ENCODE results near the gene NDUFA13.

The NDUFA13 gene

DNA sequence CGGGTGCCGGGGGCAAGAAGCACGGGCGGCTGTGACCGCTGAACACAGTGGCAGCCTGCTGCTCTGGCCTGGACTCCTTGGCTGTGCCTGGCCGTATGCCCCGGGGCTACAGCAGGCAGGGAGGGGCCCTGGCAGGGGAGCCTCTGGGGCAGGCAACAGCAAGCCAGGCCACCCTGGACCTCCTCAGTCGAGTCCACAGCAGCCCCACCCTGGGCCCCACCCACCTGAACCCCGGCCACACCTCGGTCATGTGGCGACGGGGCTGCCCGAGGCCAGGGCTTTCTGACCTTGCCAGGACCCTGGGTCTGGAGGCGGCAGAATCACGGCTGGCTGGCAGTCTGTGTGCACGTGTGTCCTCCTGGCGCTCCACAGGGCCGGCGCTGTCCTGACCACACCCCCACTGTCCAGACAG is 30.7 kb downstream of the NDUFA13 start:
- no peak overlapping the region for H3K27ac ChIP-seq (ENCODE audit: low read length)
- H3K9me3 ChIP-seq (ENCODE audit: control insufficient read depth in 1 of 2, low read length in 2 of 2) = no peaks in the 10 kb centered on the region
- peaks cover 0 to 1% of the 10 kb centered on the region in 2 donors for H3K4me1 ChIP-seq (ENCODE audit: control insufficient read depth in 1 of 2, insufficient read depth in 2 of 2, low read length in 2 of 2)
- H3K4me3 ChIP-seq (ENCODE audit: low read depth in 1 of 2, low read length in 2 of 2) = no peak overlapping the region
- H3K27me3 ChIP-seq (ENCODE audit: low read depth, low read length) = peaks cover 3% of the 10 kb centered on the region
- H3K36me3 ChIP-seq (ENCODE audit: control insufficient read depth in 1 of 2, insufficient read depth in 2 of 2, low read length in 2 of 2) = no peaks in the 10 kb centered on the region

DNA sequence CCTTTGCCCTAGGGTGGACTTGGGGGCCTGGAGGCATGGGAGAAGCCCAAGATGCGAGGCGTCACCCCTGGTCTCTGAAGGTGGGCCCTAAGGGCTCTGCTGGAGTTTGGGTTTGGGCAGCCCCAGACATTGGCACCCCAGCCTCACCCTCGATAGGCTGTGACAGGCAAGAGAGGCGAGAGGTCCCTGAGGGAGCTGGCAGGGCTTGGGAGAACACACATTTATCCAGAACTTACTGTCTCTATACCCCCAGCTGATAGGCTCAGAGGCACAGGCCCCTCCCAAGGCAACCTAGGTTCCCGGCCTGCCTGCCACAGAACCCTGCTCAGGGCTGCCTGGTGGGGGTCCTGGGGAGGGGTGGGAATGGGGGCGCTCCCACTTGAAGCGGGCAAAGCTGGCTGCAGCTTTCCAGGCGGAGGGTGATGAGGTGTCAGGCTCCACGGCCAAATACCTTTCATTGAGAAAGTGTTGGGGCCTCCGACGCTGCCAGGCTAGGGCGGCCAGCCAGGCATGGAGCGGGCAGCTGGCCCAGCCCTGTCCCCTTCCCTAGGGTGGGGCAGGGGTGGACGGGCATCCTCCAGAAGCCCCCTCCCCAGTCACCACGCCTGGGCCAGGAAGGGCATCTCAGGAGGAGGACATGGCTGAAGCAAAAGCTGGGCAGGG is 31.8 kb downstream of the NDUFA13 start:
- H3K36me3 ChIP-seq (ENCODE audit: control insufficient read depth in 1 of 2, insufficient read depth in 2 of 2, low read length in 2 of 2) = no peaks in the 10 kb centered on the region
- H3K4me1 ChIP-seq (ENCODE audit: control insufficient read depth in 1 of 2, insufficient read depth in 2 of 2, low read length in 2 of 2) = no peaks in the 10 kb centered on the region
- H3K27ac ChIP-seq (ENCODE audit: low read length) = no peak overlapping the region
- H3K9me3 ChIP-seq (ENCODE audit: control insufficient read depth in 1 of 2, low read length in 2 of 2) = no peaks in the 10 kb centered on the region
- H3K4me3 ChIP-seq (ENCODE audit: low read depth in 1 of 2, low read length in 2 of 2) = no peak overlapping the region
- no peaks in the 10 kb centered on the region for H3K27me3 ChIP-seq (ENCODE audit: low read depth, low read length)

DNA sequence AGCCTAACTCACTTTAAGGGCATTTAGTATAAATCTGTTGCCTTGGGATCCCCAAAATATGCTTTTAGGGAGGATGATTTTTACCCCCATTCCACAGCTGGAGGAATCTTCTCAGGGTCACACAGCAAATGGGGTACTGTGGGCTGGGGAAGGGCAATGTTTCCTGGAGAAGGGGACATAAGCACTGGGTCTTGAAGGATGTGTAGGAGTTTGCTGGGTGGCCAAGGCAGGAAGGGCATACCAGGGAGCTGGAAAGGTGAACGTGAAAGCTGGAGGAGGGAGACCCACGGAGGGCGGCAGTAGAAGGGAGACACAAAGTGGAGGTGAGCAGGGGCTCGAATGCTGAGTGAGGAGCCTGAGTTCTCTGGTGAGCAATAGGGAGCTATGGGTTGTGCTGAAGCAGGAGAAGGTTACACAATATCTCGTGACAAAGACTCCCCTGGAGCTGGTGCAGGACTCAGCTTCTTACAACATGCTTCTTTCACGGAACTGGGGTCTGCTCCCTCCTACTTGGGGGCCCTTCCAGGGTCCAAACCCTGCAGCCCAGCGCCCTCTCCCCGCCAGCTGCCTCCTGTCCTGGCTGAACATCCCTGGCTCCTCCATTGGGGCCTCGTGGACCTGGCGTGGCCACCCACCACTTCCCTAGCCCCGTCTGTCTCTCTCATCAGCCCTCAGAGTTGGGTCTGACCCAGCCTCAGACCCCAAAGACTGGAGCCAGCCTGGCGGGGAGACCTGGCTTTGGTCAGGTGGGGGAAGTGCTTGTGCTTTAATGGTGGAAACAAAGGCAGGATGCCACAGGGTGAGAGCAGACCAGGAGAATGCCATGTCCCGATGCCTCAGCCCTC is 33.1 kb downstream of the NDUFA13 start:
- Histone ChIP-seq H3K9me3 (ENCODE audit: control insufficient read depth in 1 of 2, low read length in 2 of 2) (no peaks in the 10 kb centered on the region), H3K27ac (ENCODE audit: low read length) (no peak overlapping the region), H3K4me1 (ENCODE audit: control insufficient read depth in 1 of 2, insufficient read depth in 2 of 2, low read length in 2 of 2) (no peaks in the 10 kb centered on the region), H3K36me3 (ENCODE audit: control insufficient read depth in 1 of 2, insufficient read depth in 2 of 2, low read length in 2 of 2) (no peaks in the 10 kb centered on the region), H3K27me3 (ENCODE audit: low read depth, low read length) (no peaks in the 10 kb centered on the region), H3K4me3 (ENCODE audit: low read depth in 1 of 2, low read length in 2 of 2) (no peak overlapping the region)

DNA sequence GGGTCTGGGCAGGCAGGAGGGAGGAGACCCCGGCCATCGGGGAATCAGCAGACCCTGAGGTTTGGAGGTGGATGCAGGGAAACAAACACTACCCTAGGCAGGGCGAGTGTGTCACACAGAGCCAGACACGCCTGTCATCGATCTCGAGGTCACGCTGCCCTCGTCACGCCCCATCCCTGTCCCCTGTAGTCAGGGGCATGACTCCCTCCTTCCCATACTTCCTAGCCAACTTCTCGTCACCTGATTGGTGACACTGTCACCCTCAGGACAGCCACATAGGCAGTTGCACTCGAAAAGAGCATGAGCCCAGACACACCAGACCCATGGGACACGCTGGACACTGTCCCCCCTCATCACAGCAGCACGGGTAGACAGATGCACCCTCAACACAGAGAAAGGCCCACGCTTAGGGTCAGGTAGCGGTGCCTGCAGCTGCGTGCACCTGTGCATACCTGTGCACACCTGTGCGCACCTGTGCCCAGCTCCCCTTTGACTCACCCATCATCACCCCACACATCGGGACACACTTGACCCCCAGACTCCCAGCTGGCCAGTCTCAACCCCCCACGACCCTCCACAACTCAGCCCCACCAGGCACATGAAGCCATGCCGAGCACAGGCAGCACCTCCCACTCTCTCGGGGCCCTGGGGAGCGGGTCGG is 33.9 kb downstream of the NDUFA13 start:
- Histone ChIP-seq H3K36me3 (ENCODE audit: control insufficient read depth in 1 of 2, insufficient read depth in 2 of 2, low read length in 2 of 2) (no peaks in the 10 kb centered on the region), H3K9me3 (ENCODE audit: control insufficient read depth in 1 of 2, low read length in 2 of 2) (no peaks in the 10 kb centered on the region), H3K4me3 (ENCODE audit: low read depth in 1 of 2, low read length in 2 of 2) (no peak overlapping the region), H3K4me1 (ENCODE audit: control insufficient read depth in 1 of 2, insufficient read depth in 2 of 2, low read length in 2 of 2) (no peaks in the 10 kb centered on the region), H3K27ac (ENCODE audit: low read length) (no peak overlapping the region), H3K27me3 (ENCODE audit: low read depth, low read length) (no peaks in the 10 kb centered on the region)

DNA sequence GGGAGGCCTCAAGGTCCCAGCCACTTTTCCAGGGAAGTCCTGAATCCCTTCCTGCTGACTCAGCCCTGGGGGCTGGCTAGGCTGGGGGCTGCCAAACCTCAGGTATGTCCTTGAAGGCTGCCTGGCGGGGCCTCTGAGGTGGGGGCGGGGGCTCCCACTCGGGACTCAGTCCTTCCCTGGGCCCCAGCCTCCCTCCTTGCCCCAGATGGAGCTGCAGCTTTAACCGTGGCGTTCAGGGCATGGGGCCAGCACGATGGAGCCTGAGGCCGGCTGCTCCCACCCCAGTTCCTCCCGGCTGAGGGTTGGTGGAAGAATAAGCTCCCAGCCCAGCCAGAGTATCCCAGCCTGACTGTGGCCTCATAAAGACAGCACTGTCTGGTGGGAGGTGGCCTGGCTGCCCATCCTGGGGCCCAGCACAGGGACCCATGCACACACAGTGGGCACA is 34.5 kb downstream of the NDUFA13 start:
- H3K4me3 ChIP-seq (ENCODE audit: low read depth in 1 of 2, low read length in 2 of 2) = no peak overlapping the region
- H3K9me3 ChIP-seq (ENCODE audit: control insufficient read depth in 1 of 2, low read length in 2 of 2) = no peaks in the 10 kb centered on the region
- H3K4me1 ChIP-seq (ENCODE audit: control insufficient read depth in 1 of 2, insufficient read depth in 2 of 2, low read length in 2 of 2) = no peaks in the 10 kb centered on the region
- no peak overlapping the region for H3K27ac ChIP-seq (ENCODE audit: low read length)
- no peaks in the 10 kb centered on the region for H3K36me3 ChIP-seq (ENCODE audit: control insufficient read depth in 1 of 2, insufficient read depth in 2 of 2, low read length in 2 of 2)
- no peaks in the 10 kb centered on the region for H3K27me3 ChIP-seq (ENCODE audit: low read depth, low read length)

DNA sequence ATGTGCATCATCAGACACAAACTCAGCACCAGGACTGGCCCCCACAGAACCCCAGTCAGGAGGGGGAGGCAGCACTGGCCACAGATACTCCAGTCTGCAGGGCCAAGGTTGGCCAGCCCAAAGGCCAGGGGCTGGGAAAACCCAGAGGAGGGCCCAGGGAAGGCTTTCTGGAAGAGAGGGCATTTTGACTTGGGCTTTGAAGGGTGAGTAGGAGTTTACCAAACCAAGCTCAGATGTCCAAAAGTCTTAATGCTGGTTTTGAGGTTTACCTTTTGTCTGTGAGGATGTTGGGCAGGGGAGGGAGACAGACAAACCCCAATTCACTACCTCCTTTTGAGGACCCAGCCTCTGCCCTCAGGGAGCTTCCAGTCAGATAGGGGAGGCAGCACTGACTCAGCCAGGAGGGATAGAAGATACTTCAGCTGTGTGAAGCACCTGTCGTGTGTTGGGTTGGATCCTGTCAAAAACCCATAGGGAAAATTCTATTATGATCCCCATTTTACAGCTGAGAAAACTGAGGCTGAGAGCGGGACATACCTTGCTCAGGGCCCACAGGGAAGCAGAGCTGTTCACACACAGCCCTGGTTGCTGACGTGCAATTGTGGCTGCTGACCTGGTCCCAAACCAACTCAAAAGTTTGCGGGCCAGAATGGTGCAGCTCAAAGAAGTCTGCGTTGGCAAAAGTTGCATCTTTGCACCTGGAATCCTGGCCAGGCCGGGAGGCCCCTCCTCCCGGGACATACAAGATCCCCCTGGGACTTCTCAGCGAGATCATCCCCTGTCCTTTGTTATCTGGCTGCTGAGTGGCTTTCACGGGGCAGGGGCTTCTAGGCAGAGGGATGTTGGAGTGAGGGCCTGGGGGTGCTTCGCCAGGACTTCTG is 35.2 kb downstream of the NDUFA13 start:
- H3K9me3 ChIP-seq (ENCODE audit: control insufficient read depth in 1 of 2, low read length in 2 of 2) = no peaks in the 10 kb centered on the region
- H3K4me3 ChIP-seq (ENCODE audit: low read depth in 1 of 2, low read length in 2 of 2) = no peak overlapping the region
- H3K27ac ChIP-seq (ENCODE audit: low read length) = no peak overlapping the region
- H3K4me1 ChIP-seq (ENCODE audit: control insufficient read depth in 1 of 2, insufficient read depth in 2 of 2, low read length in 2 of 2) = no peaks in the 10 kb centered on the region
- no peaks in the 10 kb centered on the region for H3K36me3 ChIP-seq (ENCODE audit: control insufficient read depth in 1 of 2, insufficient read depth in 2 of 2, low read length in 2 of 2)
- H3K27me3 ChIP-seq (ENCODE audit: low read depth, low read length) = no peaks in the 10 kb centered on the region

DNA sequence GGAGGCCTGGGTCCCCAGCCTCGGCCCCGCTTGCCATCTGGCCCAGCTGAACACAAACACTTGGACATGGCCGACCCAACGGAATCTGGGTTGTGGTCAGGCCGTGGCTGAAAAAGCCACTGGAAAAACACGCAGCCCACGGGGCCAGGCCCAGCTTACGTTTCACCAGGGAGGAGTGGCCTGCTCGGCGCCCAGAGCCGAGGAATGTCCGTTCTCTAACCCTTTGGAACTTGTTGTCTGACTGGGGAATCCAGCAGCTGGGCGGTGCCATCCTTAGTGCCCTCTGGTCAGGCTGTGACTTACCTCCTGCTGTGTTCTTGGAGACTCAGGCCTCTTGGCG is 35.8 kb downstream of the NDUFA13 start:
- Histone ChIP-seq H3K4me3 (ENCODE audit: low read depth in 1 of 2, low read length in 2 of 2) (no peak overlapping the region), H3K9me3 (ENCODE audit: control insufficient read depth in 1 of 2, low read length in 2 of 2) (no peaks in the 10 kb centered on the region), H3K27me3 (ENCODE audit: low read depth, low read length) (no peaks in the 10 kb centered on the region), H3K4me1 (ENCODE audit: control insufficient read depth in 1 of 2, insufficient read depth in 2 of 2, low read length in 2 of 2) (no peaks in the 10 kb centered on the region), H3K36me3 (ENCODE audit: control insufficient read depth in 1 of 2, insufficient read depth in 2 of 2, low read length in 2 of 2) (no peaks in the 10 kb centered on the region), H3K27ac (ENCODE audit: low read length) (no peak overlapping the region)

DNA sequence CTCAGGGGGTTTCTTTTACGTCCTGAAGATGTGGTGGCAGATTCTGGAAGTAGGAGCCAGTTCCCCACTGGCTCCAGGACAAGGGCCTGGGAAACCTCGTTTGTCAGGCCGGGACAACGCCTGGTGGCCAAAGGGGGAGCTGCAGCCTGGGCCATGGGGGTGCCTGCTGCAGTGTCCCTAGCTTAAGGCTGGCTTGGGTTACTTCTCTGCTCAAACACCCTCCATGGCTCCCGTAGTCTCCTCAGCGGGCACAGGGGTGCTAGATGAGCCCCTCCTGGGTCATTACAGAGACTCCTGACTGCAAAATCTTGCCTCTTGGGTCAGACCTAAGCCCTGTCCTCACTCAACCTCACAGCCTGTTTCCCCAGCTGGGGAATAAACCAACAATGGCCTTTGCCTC is 36.8 kb downstream of the NDUFA13 start:
- Histone ChIP-seq H3K36me3 (ENCODE audit: control insufficient read depth in 1 of 2, insufficient read depth in 2 of 2, low read length in 2 of 2) (no peaks in the 10 kb centered on the region), H3K4me3 (ENCODE audit: low read depth in 1 of 2, low read length in 2 of 2) (no peak overlapping the region), H3K4me1 (ENCODE audit: control insufficient read depth in 1 of 2, insufficient read depth in 2 of 2, low read length in 2 of 2) (no peaks in the 10 kb centered on the region), H3K27me3 (ENCODE audit: low read depth, low read length) (no peaks in the 10 kb centered on the region), H3K9me3 (ENCODE audit: control insufficient read depth in 1 of 2, low read length in 2 of 2) (no peaks in the 10 kb centered on the region), H3K27ac (ENCODE audit: low read length) (no peak overlapping the region)

DNA sequence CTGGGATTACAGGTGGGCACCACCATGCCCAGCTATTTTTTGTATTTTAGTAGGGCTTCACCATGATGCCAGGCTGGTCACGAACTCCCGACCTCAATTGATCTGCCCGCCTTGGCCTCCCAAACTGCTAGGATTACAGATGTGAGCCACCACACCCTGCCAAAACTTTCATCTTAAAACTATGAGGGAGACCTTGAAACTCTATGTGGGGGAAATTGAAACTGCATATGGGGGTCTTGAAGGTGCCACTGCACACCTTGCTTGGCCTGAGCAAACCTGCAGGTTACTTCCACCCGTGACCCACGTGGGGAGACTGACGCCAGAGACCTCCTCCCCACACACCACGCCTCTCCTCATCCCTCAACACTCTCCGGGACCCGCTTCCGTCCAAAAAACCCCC is 37.6 kb downstream of the NDUFA13 start:
- H3K4me1 ChIP-seq (ENCODE audit: control insufficient read depth in 1 of 2, insufficient read depth in 2 of 2, low read length in 2 of 2) = no peaks in the 10 kb centered on the region
- H3K27ac ChIP-seq (ENCODE audit: low read length) = no peak overlapping the region
- no peak overlapping the region for H3K4me3 ChIP-seq (ENCODE audit: low read depth in 1 of 2, low read length in 2 of 2)
- H3K27me3 ChIP-seq (ENCODE audit: low read depth, low read length) = no peaks in the 10 kb centered on the region
- no peaks in the 10 kb centered on the region for H3K9me3 ChIP-seq (ENCODE audit: control insufficient read depth in 1 of 2, low read length in 2 of 2)
- H3K36me3 ChIP-seq (ENCODE audit: control insufficient read depth in 1 of 2, insufficient read depth in 2 of 2, low read length in 2 of 2) = no peaks in the 10 kb centered on the region

DNA sequence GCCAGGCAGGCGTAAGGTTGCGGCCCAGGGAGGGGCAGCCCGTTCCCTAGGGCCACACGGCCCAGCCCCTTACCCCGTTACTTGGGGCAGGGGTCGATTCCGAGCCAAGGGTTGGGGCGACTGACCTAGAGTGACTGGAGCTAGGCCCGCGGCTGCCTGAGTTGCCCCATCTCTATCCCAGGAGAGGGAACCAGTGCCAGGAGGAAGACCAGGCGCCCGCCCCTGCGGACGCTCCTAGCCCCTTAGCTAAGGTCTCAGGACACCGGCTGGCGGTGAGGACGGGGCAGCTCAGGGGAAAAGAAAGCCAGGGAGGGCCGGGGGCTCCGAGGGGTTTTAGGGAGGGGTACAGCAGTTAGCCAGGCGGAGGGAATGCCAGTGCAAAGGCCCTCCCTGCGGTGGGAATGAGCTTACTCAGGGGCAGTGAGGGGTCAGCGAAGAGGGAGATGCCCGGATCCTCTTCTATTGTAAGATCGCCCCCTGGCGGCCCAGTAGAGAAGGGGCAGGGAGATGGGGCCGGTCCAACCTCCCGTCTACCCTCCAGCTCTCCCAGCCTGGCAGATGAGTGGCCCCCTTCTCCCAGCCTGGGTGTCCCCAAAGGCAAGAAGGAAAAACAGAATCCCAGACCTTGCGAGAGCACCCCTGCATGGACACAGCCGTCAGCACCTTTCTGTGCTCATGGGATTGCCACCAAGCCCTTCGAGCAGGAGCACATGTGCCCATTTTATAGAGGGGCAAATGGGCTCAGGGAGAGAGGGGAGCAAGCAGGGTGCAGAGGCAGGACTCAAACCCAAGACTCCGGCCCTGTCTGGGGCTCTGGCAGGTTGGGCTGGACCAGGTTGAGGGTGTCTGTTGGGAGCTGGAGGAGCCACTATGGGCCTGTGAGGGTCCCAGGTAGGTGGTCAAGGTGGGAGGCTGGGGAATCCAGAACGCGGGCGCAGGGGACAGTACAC is 38.3 kb downstream of the NDUFA13 start:
- H3K4me1 ChIP-seq (ENCODE audit: control insufficient read depth in 1 of 2, insufficient read depth in 2 of 2, low read length in 2 of 2) = no peaks in the 10 kb centered on the region
- H3K36me3 ChIP-seq (ENCODE audit: control insufficient read depth in 1 of 2, insufficient read depth in 2 of 2, low read length in 2 of 2) = no peaks in the 10 kb centered on the region
- no peak overlapping the region for H3K4me3 ChIP-seq (ENCODE audit: low read depth in 1 of 2, low read length in 2 of 2)
- H3K27me3 ChIP-seq (ENCODE audit: low read depth, low read length) = no peaks in the 10 kb centered on the region
- no peaks in the 10 kb centered on the region for H3K9me3 ChIP-seq (ENCODE audit: control insufficient read depth in 1 of 2, low read length in 2 of 2)
- H3K27ac ChIP-seq (ENCODE audit: low read length) = no peak overlapping the region

All from muscle layer of duodenum (tissue), 2 donors.